Activated CD4-positive, alpha-beta T cell treated with anti-CD3 and anti-CD28 coated beads for 1 hour (primary cell): ENCODE data around the gene LRRC18.

Experiments
- DNase-seq: peaks from one replicate; pipeline ENCODE4 v3.0.0-alpha.2; 2020

Gene LRRC18

GRCh38 chr10:48872234-48872633 is 67.4 kb downstream of the LRRC18 start:
- no peak for DNase-seq
